Nephron progenitor cell (in vitro differentiated cells): ENCODE data around the gene MGARP.

Experiments
- DNase-seq: peaks from one replicate; pipeline ENCODE4 v3.0.0; 2021
- H3K27ac Mint-ChIP-seq: 2 replicates; pipeline ENCODE4 v1.8.0; 2021; ENCODE audit warnings: mild to moderate bottlenecking, moderate library complexity, mixed read lengths
- H3K27me3 Mint-ChIP-seq: 2 replicates; pipeline ENCODE4 v1.8.0; 2021; ENCODE audit warnings: mild to moderate bottlenecking, low read depth, mixed read lengths; ENCODE audit not compliant: poor library complexity
- H3K36me3 Mint-ChIP-seq: 2 replicates; pipeline ENCODE4 v1.8.0; 2021; ENCODE audit warnings: low read depth, mixed read lengths
- H3K4me1 Mint-ChIP-seq: 2 replicates; pipeline ENCODE4 v1.8.0; 2021; ENCODE audit warnings: mixed read lengths
- H3K4me3 Mint-ChIP-seq: 2 replicates; pipeline ENCODE4 v1.8.0; 2021; ENCODE audit warnings: mild to moderate bottlenecking, moderate library complexity, mixed read lengths
- H3K9me3 Mint-ChIP-seq: 2 replicates; pipeline ENCODE4 v1.8.0; 2021; ENCODE audit warnings: mild to moderate bottlenecking, moderate library complexity, mixed read lengths
- TF ChIP-seq, protein P1 (sequence below): fragments of 200-600 bp; sonication (generic); IDR thresholded peaks from 2 replicates; pipeline ENCODE4 v1.5.0; 2021; ENCODE audit warnings: antibody characterized with exemption

The MGARP gene

GRCh38 chr4:139282065-139282720 lies 2.2 kb upstream of the MGARP start:
- no peak overlapping the region for H3K27ac Mint-ChIP-seq
- H3K9me3 Mint-ChIP-seq: peaks cover 14% of the 10 kb centered on the region
- H3K4me1 Mint-ChIP-seq: peaks cover 14% of the 10 kb centered on the region
- no peak overlapping the region for H3K4me3 Mint-ChIP-seq
- peaks cover 62% of the 10 kb centered on the region for H3K27me3 Mint-ChIP-seq
- peaks cover 13% of the 10 kb centered on the region for H3K36me3 Mint-ChIP-seq
- no peak for DNase-seq
- TF ChIP-seq, protein P1, sequence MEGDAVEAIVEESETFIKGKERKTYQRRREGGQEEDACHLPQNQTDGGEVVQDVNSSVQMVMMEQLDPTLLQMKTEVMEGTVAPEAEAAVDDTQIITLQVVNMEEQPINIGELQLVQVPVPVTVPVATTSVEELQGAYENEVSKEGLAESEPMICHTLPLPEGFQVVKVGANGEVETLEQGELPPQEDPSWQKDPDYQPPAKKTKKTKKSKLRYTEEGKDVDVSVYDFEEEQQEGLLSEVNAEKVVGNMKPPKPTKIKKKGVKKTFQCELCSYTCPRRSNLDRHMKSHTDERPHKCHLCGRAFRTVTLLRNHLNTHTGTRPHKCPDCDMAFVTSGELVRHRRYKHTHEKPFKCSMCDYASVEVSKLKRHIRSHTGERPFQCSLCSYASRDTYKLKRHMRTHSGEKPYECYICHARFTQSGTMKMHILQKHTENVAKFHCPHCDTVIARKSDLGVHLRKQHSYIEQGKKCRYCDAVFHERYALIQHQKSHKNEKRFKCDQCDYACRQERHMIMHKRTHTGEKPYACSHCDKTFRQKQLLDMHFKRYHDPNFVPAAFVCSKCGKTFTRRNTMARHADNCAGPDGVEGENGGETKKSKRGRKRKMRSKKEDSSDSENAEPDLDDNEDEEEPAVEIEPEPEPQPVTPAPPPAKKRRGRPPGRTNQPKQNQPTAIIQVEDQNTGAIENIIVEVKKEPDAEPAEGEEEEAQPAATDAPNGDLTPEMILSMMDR: no peak

- peaks cover 78% of the 10 kb centered on the region for H3K27me3 Mint-ChIP-seq
- peaks cover 14% of the 10 kb centered on the region for H3K4me1 Mint-ChIP-seq
- peak; percentile 34 for DNase-seq
- peaks cover 1% of the 10 kb centered on the region for H3K36me3 Mint-ChIP-seq
- peaks cover under 1% of the 10 kb centered on the region for H3K9me3 Mint-ChIP-seq
- no peak overlapping the region for H3K27ac Mint-ChIP-seq
- peak overlapping the region; percentile 84 for H3K4me3 Mint-ChIP-seq
- TF ChIP-seq, protein P1: no peak
Measured at GRCh38 chr4:139278912-139279759, 889 bp downstream of the MGARP start.

DNA sequence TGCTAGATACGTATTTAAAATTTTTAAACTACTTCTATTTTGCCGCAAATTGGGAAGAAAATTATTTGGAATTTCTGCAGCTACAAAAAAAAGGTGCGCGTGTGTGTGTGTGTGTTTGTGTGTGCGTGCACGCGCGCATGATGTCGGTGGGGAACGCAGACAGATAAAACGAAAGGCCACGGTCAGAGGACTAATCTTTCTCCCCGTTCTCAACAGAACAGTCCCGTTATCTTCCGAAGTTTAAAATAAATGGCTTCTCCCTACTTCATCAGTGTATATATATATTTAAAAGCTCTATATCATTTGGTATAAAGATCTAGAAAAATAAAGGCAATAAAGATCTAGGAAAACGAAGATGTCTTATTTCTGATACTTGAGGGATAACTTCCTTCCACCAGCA lies 1.5 kb downstream of the MGARP start:
- H3K9me3 Mint-ChIP-seq: no peaks in the 10 kb centered on the region
- H3K27ac Mint-ChIP-seq: no peak overlapping the region
- peaks cover 14% of the 10 kb centered on the region for H3K4me1 Mint-ChIP-seq
- peaks cover 80% of the 10 kb centered on the region for H3K27me3 Mint-ChIP-seq
- TF ChIP-seq, protein P1: no peak
- H3K36me3 Mint-ChIP-seq: no peaks in the 10 kb centered on the region
- no peak for DNase-seq
- H3K4me3 Mint-ChIP-seq: peak overlapping the region; percentile 84

DNA sequence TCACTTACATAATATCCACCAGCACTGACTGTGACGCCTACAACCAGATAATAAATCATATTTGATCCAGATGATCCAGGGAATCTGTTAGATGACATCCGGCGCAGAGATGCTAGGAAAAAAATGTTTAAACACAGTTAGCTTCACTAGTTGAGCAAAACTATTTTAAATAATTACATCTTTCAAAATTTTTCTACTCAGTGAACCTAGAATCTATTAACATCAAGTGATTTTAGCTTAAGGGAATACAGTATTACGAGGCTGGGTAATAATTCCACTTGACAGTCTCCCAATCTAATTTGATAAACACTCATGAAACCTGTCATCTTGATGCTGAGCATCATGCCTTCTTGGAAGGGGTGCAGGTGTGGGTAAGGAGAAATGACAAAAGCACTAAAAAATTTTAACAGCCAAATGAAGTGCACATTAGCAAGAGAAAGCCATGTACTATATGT lies 4.7 kb downstream of the MGARP start:
- DNase-seq: no peak
- Mint-ChIP-seq H3K9me3 (no peaks in the 10 kb centered on the region), H3K4me3 (no peak overlapping the region), H3K27me3 (peaks cover 57% of the 10 kb centered on the region), H3K36me3 (no peaks in the 10 kb centered on the region), H3K27ac (no peak overlapping the region), H3K4me1 (peaks cover 14% of the 10 kb centered on the region)
- TF ChIP-seq, protein P1: no peak

DNA sequence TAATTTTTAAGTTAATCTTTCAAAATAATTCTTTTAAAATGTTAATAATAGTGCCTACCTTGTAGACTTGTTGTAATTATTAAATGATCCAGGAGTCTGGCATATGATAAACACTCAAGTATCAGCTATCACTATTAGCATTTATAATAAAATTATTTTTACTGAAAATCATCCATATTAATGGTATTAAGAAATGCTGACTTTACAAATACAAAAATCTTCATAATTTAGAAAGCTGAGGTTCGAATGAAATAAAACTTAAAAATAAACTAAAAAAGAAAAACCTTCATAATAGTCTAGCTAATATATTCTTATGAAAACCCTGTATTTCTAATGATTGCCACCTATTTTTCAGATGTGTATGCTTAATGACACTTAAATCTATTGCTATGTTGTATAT lies 5.2 kb downstream of the MGARP start:
- Mint-ChIP-seq H3K4me1 (peaks cover 13% of the 10 kb centered on the region), H3K36me3 (no peaks in the 10 kb centered on the region), H3K9me3 (no peaks in the 10 kb centered on the region), H3K4me3 (no peak overlapping the region), H3K27ac (no peak overlapping the region), H3K27me3 (peaks cover 52% of the 10 kb centered on the region)
- DNase-seq: no peak
- TF ChIP-seq, protein P1: no peak
